HEK293 (cell line): ENCODE data around the gene ADCY4.

Experiments used
- TRIM28 ChIP-seq: IDR thresholded peaks from 2 replicates; pipeline ENCODE4 v1.6.1; 2011; ENCODE audit warnings: low read length, control low read depth, borderline replicate concordance
- YY2 ChIP-seq: fragments of 450-650 bp; formaldehyde crosslinking; IDR thresholded peaks from 2 replicates; pipeline ENCODE4 v1.5.1; 2016; ENCODE audit warnings: missing biosample characterization, missing genetic modification characterization
- ZBTB49 ChIP-seq: fragments of 450-650 bp; formaldehyde crosslinking; IDR thresholded peaks from 2 replicates; pipeline ENCODE4 v1.5.1; 2016; ENCODE audit warnings: missing biosample characterization, missing genetic modification characterization, low read depth
- ZNF174 ChIP-seq: fragments of 450-650 bp; formaldehyde crosslinking; IDR thresholded peaks from 2 replicates; pipeline ENCODE4 v1.5.0; 2017; ENCODE audit warnings: missing biosample characterization, mild to moderate bottlenecking, missing genetic modification characterization
- ZNF350 ChIP-seq: fragments of 450-650 bp; formaldehyde crosslinking; IDR thresholded peaks from 2 replicates; pipeline ENCODE4 v1.5.0; 2017; ENCODE audit warnings: missing biosample characterization, mild to moderate bottlenecking, missing genetic modification characterization
- TF ChIP-seq, protein P1 (sequence below): fragments of 450-650 bp; formaldehyde crosslinking; IDR thresholded peaks from 2 replicates; pipeline ENCODE4 v1.5.1; 2016; ENCODE audit warnings: missing biosample characterization, missing genetic modification characterization

- TF ChIP-seq YY2 (tag by site-specific recombination) (no peak), ZBTB49 (tag by site-specific recombination) (no peak), ZNF350 (tag by site-specific recombination) (no peak), TRIM28 (no peak), ZNF174 (no peak)
- TF ChIP-seq, protein P1, sequence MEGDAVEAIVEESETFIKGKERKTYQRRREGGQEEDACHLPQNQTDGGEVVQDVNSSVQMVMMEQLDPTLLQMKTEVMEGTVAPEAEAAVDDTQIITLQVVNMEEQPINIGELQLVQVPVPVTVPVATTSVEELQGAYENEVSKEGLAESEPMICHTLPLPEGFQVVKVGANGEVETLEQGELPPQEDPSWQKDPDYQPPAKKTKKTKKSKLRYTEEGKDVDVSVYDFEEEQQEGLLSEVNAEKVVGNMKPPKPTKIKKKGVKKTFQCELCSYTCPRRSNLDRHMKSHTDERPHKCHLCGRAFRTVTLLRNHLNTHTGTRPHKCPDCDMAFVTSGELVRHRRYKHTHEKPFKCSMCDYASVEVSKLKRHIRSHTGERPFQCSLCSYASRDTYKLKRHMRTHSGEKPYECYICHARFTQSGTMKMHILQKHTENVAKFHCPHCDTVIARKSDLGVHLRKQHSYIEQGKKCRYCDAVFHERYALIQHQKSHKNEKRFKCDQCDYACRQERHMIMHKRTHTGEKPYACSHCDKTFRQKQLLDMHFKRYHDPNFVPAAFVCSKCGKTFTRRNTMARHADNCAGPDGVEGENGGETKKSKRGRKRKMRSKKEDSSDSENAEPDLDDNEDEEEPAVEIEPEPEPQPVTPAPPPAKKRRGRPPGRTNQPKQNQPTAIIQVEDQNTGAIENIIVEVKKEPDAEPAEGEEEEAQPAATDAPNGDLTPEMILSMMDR (tag by site-specific recombination): no peak
Measured at GRCh38 chr14:24366413-24366720, 31.5 kb upstream of the ADCY4 start.
